PFSK-1 (cell line): ENCODE data around the gene PCCA.

Source experiments
- POLR2AphosphoS5 ChIP-seq: IDR thresholded peaks from 2 replicates; pipeline ENCODE4 v1.6.1; 2012; ENCODE audit warnings: low read depth, mild to moderate bottlenecking, control low read depth, low read length, moderate library complexity
- REST ChIP-seq, 2 experiments: IDR thresholded peaks; 2 replicates each; pipeline versions ENCODE4 v1.6.1 to v1.8.0; 2011 to 2012; ENCODE audit warnings: low read depth in 2 of 2, low read length in 2 of 2, control low read depth in 1 of 2, inconsistent platforms in 1 of 2, mild to moderate bottlenecking in 1 of 2, moderate library complexity in 1 of 2; ENCODE audit not compliant: insufficient read depth in 1 of 2

GRCh38 chr13:100341327-100341726 lies 252.4 kb downstream of the PCCA start:
- TF ChIP-seq REST (IDR thresholded peaks at IDR 0.05; ENCODE audit: insufficient read depth in 1 of 2, low read depth in 2 of 2, low read length in 2 of 2), result no peak
- no peak for TF ChIP-seq POLR2AphosphoS5
